Subcutaneous abdominal adipose tissue (tissue), 5 donors: ENCODE results near the gene NOL12.
"Not testable (repeated sequence)": the region's sequence is repeated elsewhere in the genome, so short reads cannot be mapped to it uniquely, and the experiment has no call there.

Experiments
- H3K27ac ChIP-seq: one replicate; pipeline ENCODE4 v1.7.0; 2013; ENCODE audit warnings: low read depth, mild to moderate bottlenecking, inconsistent platforms, low read length, moderate library complexity
- H3K27me3 ChIP-seq, 5 donors: one replicate each; pipeline ENCODE4 v1.7.0; 2013; ENCODE audit warnings: low read length in 5 of 5, inconsistent platforms in 1 of 5; ENCODE audit not compliant: control insufficient read depth in 5 of 5, insufficient read depth in 4 of 5
- H3K36me3 ChIP-seq, 5 donors: one replicate each; pipeline ENCODE4 v1.7.0; 2013; ENCODE audit warnings: low read length in 5 of 5; ENCODE audit not compliant: control insufficient read depth in 5 of 5, insufficient read depth in 5 of 5
- H3K4me1 ChIP-seq, 5 donors: one replicate each; pipeline ENCODE4 v1.7.0; 2013; ENCODE audit warnings: low read length in 5 of 5, mild to moderate bottlenecking in 3 of 5, moderate library complexity in 1 of 5; ENCODE audit not compliant: control insufficient read depth in 5 of 5, insufficient read depth in 5 of 5
- H3K4me3 ChIP-seq, 5 donors: one replicate each; pipeline ENCODE4 v1.7.0; 2013; ENCODE audit warnings: low read length in 5 of 5, low read depth in 1 of 5
- H3K9ac ChIP-seq, 5 donors: one replicate each; pipeline ENCODE4 v1.7.0; 2013; ENCODE audit warnings: low read length in 5 of 5, mild to moderate bottlenecking in 4 of 5, moderate library complexity in 3 of 5
- H3K9me3 ChIP-seq, 5 donors: one replicate each; pipeline ENCODE4 v1.7.0; 2013; ENCODE audit warnings: low read length in 5 of 5; ENCODE audit not compliant: control insufficient read depth in 5 of 5
- donor health status: healthy.
- donor health status: healthy.
- donor health status: healthy.
- donor health status: healthy.
- donor health status: healthy.

The NOL12 gene

GRCh38 chr22:37643225-37643847, 42.8 kb upstream of the NOL12 start:
- peak overlapping the region in 1 of 5 donors; percentile 42 for H3K9ac ChIP-seq
- H3K27me3 ChIP-seq = peaks cover 0 to 20% (median 0%) of the 10 kb centered on the region in 5 donors

GRCh38 chr22:37647317-37647716, 38.8 kb upstream of the NOL12 start:
- H3K9ac ChIP-seq = no peak overlapping the region

More at GRCh38 chr22:37643225-37643847, 42.8 kb upstream of the NOL12 start:
- H3K4me3 ChIP-seq = no peak overlapping the region
- no peaks in the 10 kb centered on the region for H3K9me3 ChIP-seq
- no peak overlapping the region for H3K27ac ChIP-seq
- peaks cover 0 to 29% (median 0%) of the 10 kb centered on the region in 5 donors for H3K36me3 ChIP-seq
- peaks cover 0 to 34% (median 22%) of the 10 kb centered on the region in 5 donors for H3K4me1 ChIP-seq

GRCh38 chr22:37647928-37648327, 38.2 kb upstream of the NOL12 start:
- Histone ChIP-seq H3K9me3 (no peaks in the 10 kb centered on the region), H3K36me3 (peaks cover 0 to 52% (median 5%) of the 10 kb centered on the region in 5 donors), H3K4me3 (no peak overlapping the region), H3K4me1 (peaks cover 0 to 9% (median 6%) of the 10 kb centered on the region in 5 donors), H3K27me3 (no peaks in the 10 kb centered on the region), H3K9ac (no peak overlapping the region), H3K27ac (no peak overlapping the region)

More at GRCh38 chr22:37647317-37647716, 38.8 kb upstream of the NOL12 start:
- no peak overlapping the region for H3K4me3 ChIP-seq
- H3K4me1 ChIP-seq = peaks cover 0 to 10% (median 6%) of the 10 kb centered on the region in 5 donors
- H3K27me3 ChIP-seq = no peaks in the 10 kb centered on the region
- H3K9me3 ChIP-seq = no peaks in the 10 kb centered on the region
- peaks cover 0 to 52% (median 5%) of the 10 kb centered on the region in 5 donors for H3K36me3 ChIP-seq
- H3K27ac ChIP-seq = no peak overlapping the region

GRCh38 chr22:37650463-37651136, 35.5 kb upstream of the NOL12 start:
- Histone ChIP-seq H3K36me3 (peaks cover 0 to 44% (median 5%) of the 10 kb centered on the region in 5 donors), H3K9ac (no peak overlapping the region), H3K4me3 (no peak overlapping the region), H3K4me1 (peaks cover 0 to 1% (median 0%) of the 10 kb centered on the region in 5 donors), H3K27ac (no peak overlapping the region), H3K9me3 (no peaks in the 10 kb centered on the region), H3K27me3 (no peaks in the 10 kb centered on the region)

GRCh38 chr22:37654563-37655251, 31.4 kb upstream of the NOL12 start:
- Histone ChIP-seq H3K4me1 (peaks cover 4 to 30% (median 16%) of the 10 kb centered on the region in 5 donors), H3K27ac (no peak overlapping the region), H3K9me3 (no peaks in the 10 kb centered on the region), H3K27me3 (no peaks in the 10 kb centered on the region), H3K36me3 (peaks cover 0 to 31% (median 5%) of the 10 kb centered on the region in 5 donors), H3K4me3 (no peak overlapping the region), H3K9ac (no peak overlapping the region)

- Histone ChIP-seq H3K9ac (no peak overlapping the region), H3K27ac (peak overlapping the region; percentile 18)
These were observed 30.9 kb upstream of the NOL12 start for GRCh38 chr22:37655252-37655563.

GRCh38 chr22:37656583-37656982, 29.6 kb upstream of the NOL12 start:
- H3K4me3 ChIP-seq, H3K27me3 ChIP-seq, H3K9ac ChIP-seq, H3K9me3 ChIP-seq: not testable (repeated sequence)
- Histone ChIP-seq H3K36me3 (peaks cover 0 to 14% (median 2%) of the 10 kb centered on the region in 5 donors), H3K4me1 (peaks cover 4 to 48% (median 33%) of the 10 kb centered on the region in 5 donors), H3K27ac (peak overlapping the region; percentile 18)

More at GRCh38 chr22:37655252-37655563, 30.9 kb upstream of the NOL12 start:
- H3K4me1 ChIP-seq = peaks cover 4 to 35% (median 20%) of the 10 kb centered on the region in 5 donors
- H3K9me3 ChIP-seq = no peaks in the 10 kb centered on the region
- H3K4me3 ChIP-seq = no peak overlapping the region
- H3K27me3 ChIP-seq = no peaks in the 10 kb centered on the region
- peaks cover 0 to 26% (median 4%) of the 10 kb centered on the region in 5 donors for H3K36me3 ChIP-seq

- Histone ChIP-seq H3K27ac (peak overlapping the region; percentile 74), H3K9me3 (no peaks in the 10 kb centered on the region), H3K4me3 (peak overlapping the region; percentile 71 to 85 (median 81)), H3K9ac (peak overlapping the region in 3 of 5 donors; percentile 48 to 71 (median 58)), H3K4me1 (peaks cover 5 to 56% (median 43%) of the 10 kb centered on the region in 5 donors), H3K36me3 (peaks cover 0 to 11% (median 2%) of the 10 kb centered on the region in 5 donors), H3K27me3 (no peaks in the 10 kb centered on the region)
These were observed 28.5 kb upstream of the NOL12 start for GRCh38 chr22:37657590-37658132.

GRCh38 chr22:37658133-37659065, 27.7 kb upstream of the NOL12 start, which contains the start of gene PDXP:
TSS of gene PDXP (plus strand) at chr22:37658723. CDS start at chr22:37658783, 60 bp downstream.
- Histone ChIP-seq H3K27ac (peak within 1 kb of the TSS; percentile 77), H3K9me3 (no peaks in the 10 kb centered on the region), H3K36me3 (peaks cover 0 to 6% (median 2%) of the 10 kb centered on the region in 5 donors), H3K27me3 (no peaks in the 10 kb centered on the region), H3K9ac (peak within 1 kb of the TSS; percentile 48 to 77 (median 71)), H3K4me1 (peaks cover 5 to 56% (median 45%) of the 10 kb centered on the region in 5 donors), H3K4me3 (peak within 1 kb of the TSS; percentile 71 to 85 (median 81))
